Testis (tissue), 2 donors: ENCODE data around the gene CIAPIN1.

Experiments
- POLR2A ChIP-seq: fragments of 450-650 bp; IDR thresholded peaks from one replicate; pipeline ENCODE4 v1.6.1; 2017; ENCODE audit warnings: antibody characterized with exemption, mild to moderate bottlenecking, moderate library complexity
- TF ChIP-seq, protein P1 (sequence below), 3 experiments: fragments of 450-650 bp in 2 of 3; fragments of 200-600 bp in 1 of 3; sonication (generic) in 1 of 3; IDR thresholded peaks; one replicate each; pipeline ENCODE4 v1.5.1; 2016 to 2019; ENCODE audit warnings: antibody characterized with exemption in 3 of 3, mild to moderate bottlenecking in 2 of 3, moderate library complexity in 1 of 3

- TF ChIP-seq, protein P1, sequence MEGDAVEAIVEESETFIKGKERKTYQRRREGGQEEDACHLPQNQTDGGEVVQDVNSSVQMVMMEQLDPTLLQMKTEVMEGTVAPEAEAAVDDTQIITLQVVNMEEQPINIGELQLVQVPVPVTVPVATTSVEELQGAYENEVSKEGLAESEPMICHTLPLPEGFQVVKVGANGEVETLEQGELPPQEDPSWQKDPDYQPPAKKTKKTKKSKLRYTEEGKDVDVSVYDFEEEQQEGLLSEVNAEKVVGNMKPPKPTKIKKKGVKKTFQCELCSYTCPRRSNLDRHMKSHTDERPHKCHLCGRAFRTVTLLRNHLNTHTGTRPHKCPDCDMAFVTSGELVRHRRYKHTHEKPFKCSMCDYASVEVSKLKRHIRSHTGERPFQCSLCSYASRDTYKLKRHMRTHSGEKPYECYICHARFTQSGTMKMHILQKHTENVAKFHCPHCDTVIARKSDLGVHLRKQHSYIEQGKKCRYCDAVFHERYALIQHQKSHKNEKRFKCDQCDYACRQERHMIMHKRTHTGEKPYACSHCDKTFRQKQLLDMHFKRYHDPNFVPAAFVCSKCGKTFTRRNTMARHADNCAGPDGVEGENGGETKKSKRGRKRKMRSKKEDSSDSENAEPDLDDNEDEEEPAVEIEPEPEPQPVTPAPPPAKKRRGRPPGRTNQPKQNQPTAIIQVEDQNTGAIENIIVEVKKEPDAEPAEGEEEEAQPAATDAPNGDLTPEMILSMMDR (IDR thresholded peaks at IDR 0.05) = no peak
- TF ChIP-seq POLR2A = no peak
These were observed 40.3 kb downstream of the CIAPIN1 start for GRCh38 chr16:57406881-57407280.
